Activated CD8-positive, alpha-beta T cell treated with anti-CD3 and anti-CD28 coated beads for 36 hours (primary cell): ENCODE data around the gene FLAD1. TPM values are rescaled to one million over a fixed set of nuclear protein-coding genes. Genes with fewer than 3 reads are reported as not detected.
A peak's percentile ranks its signal among the peaks of the same experiment; 100 is the strongest.

Experiments
- ATAC-seq: fragments of 200-7000 bp; cut with Tn5 transposase; one replicate; pipeline ENCODE4 v1.10.0; 2021; ENCODE audit warnings: mild to moderate bottlenecking, moderate library complexity
- CTCF ChIA-PET: fragments of 350-600 bp; sonication (Branson Sonifier 250); formaldehyde crosslinking; loops from one replicate; lab custom pipeline; 2021; ENCODE audit warnings: antibody characterized with exemption; lab: Charles Lee
- POLR2A ChIA-PET: fragments of 350-600 bp; sonication (Branson Sonifier 250); formaldehyde crosslinking; loops from one replicate; lab custom pipeline; 2021; ENCODE audit warnings: antibody characterized with exemption; lab: Charles Lee
- DNase-seq: peaks from one replicate; pipeline ENCODE4 v3.0.0-alpha.2; 2020
- H3K27ac Mint-ChIP-seq: one replicate; pipeline ENCODE4 v1.8.0; 2021; ENCODE audit warnings: mild to moderate bottlenecking, mixed read lengths
- H3K27me3 Mint-ChIP-seq: one replicate; pipeline ENCODE4 v1.8.0; 2021; ENCODE audit warnings: mixed read lengths
- H3K36me3 Mint-ChIP-seq: one replicate; pipeline ENCODE4 v1.8.0; 2021; ENCODE audit warnings: low read depth, mixed read lengths
- H3K4me1 Mint-ChIP-seq: one replicate; pipeline ENCODE4 v1.8.0; 2021; ENCODE audit warnings: low read depth, mixed read lengths
- H3K4me3 Mint-ChIP-seq: one replicate; pipeline ENCODE4 v1.8.0; 2021; ENCODE audit warnings: mild to moderate bottlenecking, moderate library complexity, mixed read lengths
- H3K9me3 Mint-ChIP-seq: one replicate; pipeline ENCODE4 v1.8.0; 2021; ENCODE audit warnings: mixed read lengths
- intact Hi-C: fragments of 100-400 bp; cut with micrococcal nuclease; formaldehyde crosslinking; loops from one replicate; pipeline ENCODE4 v1.10.0; 2022
- total RNA-seq, 2 experiments: library from RNA; stranded (reverse); gene quantifications; one replicate each; pipeline ENCODE4 v1.2.3, GENCODE V29; 2021
- TF ChIP-seq, protein P1 (sequence below): fragments of 200-600 bp; IDR thresholded peaks from one replicate; pipeline ENCODE4 v1.8.0; 2022; ENCODE audit warnings: antibody characterized with exemption, mild to moderate bottlenecking

FLAD1 gene
- total RNA-seq, 2 experiments from 2014 or later, result 31.5 to 32.9 TPM

GRCh38 chr1:155009221-155009711, 26.1 kb downstream of the FLAD1 start:
- H3K36me3 Mint-ChIP-seq, result peaks cover 3% of the 10 kb centered on the region
- intact Hi-C loops, result no loop called here

DNA sequence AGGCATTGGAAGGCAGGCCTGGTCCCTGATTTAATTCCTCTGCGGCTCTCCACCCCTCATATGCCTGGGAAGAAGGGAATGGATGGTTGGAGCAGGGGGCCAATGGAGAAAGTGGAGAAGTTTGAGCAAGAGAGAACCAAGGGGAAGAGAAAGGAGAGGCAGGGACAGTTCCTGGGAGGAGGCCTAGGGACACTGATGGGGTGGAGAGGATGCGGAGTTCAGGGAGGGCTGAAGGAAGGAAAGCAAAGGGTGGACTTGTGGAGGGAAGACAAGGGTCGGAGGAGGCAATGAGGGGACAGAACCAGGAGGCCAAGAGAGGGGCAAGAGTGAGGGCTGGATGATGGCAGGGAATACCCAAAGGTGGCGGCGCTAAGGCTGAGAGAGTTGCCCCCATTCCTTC, 26.6 kb downstream of the FLAD1 start:
- intact Hi-C loops, result no loop called here
- ATAC-seq (no peak), DNase-seq (no peak)
- H3K36me3 Mint-ChIP-seq, result no peaks in the 10 kb centered on the region
- POLR2A ChIA-PET, result no interaction called here
- H3K4me1 Mint-ChIP-seq, result peaks cover 76% of the 10 kb centered on the region
- CTCF ChIA-PET, result interaction anchor here (1.2 to 1.9 kb wide), 2 partner anchors 10 to 16 kb away, joined by 4 to 5 read pairs; no protein-coding TSS in a partner anchor
- H3K9me3 Mint-ChIP-seq, result no peaks in the 10 kb centered on the region
- TF ChIP-seq, protein P1, sequence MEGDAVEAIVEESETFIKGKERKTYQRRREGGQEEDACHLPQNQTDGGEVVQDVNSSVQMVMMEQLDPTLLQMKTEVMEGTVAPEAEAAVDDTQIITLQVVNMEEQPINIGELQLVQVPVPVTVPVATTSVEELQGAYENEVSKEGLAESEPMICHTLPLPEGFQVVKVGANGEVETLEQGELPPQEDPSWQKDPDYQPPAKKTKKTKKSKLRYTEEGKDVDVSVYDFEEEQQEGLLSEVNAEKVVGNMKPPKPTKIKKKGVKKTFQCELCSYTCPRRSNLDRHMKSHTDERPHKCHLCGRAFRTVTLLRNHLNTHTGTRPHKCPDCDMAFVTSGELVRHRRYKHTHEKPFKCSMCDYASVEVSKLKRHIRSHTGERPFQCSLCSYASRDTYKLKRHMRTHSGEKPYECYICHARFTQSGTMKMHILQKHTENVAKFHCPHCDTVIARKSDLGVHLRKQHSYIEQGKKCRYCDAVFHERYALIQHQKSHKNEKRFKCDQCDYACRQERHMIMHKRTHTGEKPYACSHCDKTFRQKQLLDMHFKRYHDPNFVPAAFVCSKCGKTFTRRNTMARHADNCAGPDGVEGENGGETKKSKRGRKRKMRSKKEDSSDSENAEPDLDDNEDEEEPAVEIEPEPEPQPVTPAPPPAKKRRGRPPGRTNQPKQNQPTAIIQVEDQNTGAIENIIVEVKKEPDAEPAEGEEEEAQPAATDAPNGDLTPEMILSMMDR, result no peak
- H3K4me3 Mint-ChIP-seq, result peak overlapping the region; percentile 31
- H3K27me3 Mint-ChIP-seq, result no peaks in the 10 kb centered on the region
- H3K27ac Mint-ChIP-seq, result peak overlapping the region; percentile 50

More at GRCh38 chr1:155009221-155009711, 26.1 kb downstream of the FLAD1 start:
- H3K27me3 Mint-ChIP-seq, result no peaks in the 10 kb centered on the region
- H3K27ac Mint-ChIP-seq, result peak overlapping the region; percentile 50
- ATAC-seq (no peak), DNase-seq (no peak)
- no peaks in the 10 kb centered on the region for H3K9me3 Mint-ChIP-seq
- peak overlapping the region; percentile 31 for H3K4me3 Mint-ChIP-seq
- ChIA-PET POLR2A (interaction anchor here (0.6 to 4.0 kb wide), 3 partner anchors 7 to 22 kb away, joined by 3 to 24 read pairs (median 5); no protein-coding TSS in a partner anchor), CTCF (interaction anchor here (0.8 to 1.2 kb wide), 2 partner anchors 15 to 48 kb away, joined by 3 to 4 read pairs; partner anchors contain the start of gene PYGO2)
- H3K4me1 Mint-ChIP-seq, result peaks cover 77% of the 10 kb centered on the region
- TF ChIP-seq, protein P1, result no peak

- intact Hi-C loops, result no loop called here
- ATAC-seq (no peak), DNase-seq (peak; percentile 36)
- Mint-ChIP-seq H3K27me3 (no peaks in the 10 kb centered on the region), H3K4me1 (peaks cover 72% of the 10 kb centered on the region), H3K4me3 (peak overlapping the region; percentile 31), H3K9me3 (no peaks in the 10 kb centered on the region), H3K27ac (peak overlapping the region; percentile 50), H3K36me3 (no peaks in the 10 kb centered on the region)
- CTCF ChIA-PET, result interaction anchor here (1.1 to 1.9 kb wide), 4 partner anchors 9 to 81 kb away, joined by 3 to 5 read pairs (median 4); partner anchors contain the start of gene PYGO2
- POLR2A ChIA-PET, result interaction anchor here (0.7 to 0.8 kb wide), 2 partner anchors 9 to 58 kb away, joined by 3 read pairs; no protein-coding TSS in a partner anchor
- TF ChIP-seq, protein P1, result no peak
Measured at GRCh38 chr1:155010211-155010918, 27.2 kb downstream of the FLAD1 start.

DNA sequence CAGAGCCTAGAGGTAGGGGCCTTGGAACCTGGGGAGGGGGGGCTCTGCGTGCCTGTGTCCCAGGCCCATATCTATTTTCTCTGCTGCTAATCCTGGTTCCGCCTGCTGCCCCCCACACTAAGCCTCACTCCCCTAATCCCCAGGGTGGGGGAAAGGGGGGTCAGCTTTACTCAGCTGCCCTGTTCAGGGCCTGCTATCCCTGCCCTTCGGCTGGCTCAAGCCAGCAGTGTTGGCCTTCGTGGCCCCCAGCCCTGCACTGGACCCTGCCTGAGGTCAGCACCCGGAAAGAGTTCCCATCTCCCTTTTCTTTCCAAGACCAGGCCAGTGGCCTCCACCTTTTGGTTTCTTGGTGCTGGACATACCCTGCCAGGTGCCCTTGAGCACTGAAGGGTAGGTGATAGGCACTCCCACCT, 27.9 kb downstream of the FLAD1 start:
- no peaks in the 10 kb centered on the region for H3K9me3 Mint-ChIP-seq
- TF ChIP-seq, protein P1, result no peak
- H3K4me1 Mint-ChIP-seq, result peaks cover 72% of the 10 kb centered on the region
- H3K4me3 Mint-ChIP-seq, result no peak overlapping the region
- intact Hi-C loops, result no loop called here
- H3K36me3 Mint-ChIP-seq, result peaks cover 3% of the 10 kb centered on the region
- H3K27ac Mint-ChIP-seq, result no peak overlapping the region
- ATAC-seq, result no peak
- no peak for DNase-seq
- ChIA-PET POLR2A (interaction anchor here (0.8 kb wide), 1 partner anchor 58 kb away, joined by 3 read pairs; no protein-coding TSS in a partner anchor), CTCF (interaction anchor here (1.1 to 1.9 kb wide), 4 partner anchors 9 to 80 kb away, joined by 3 to 5 read pairs (median 4); partner anchors contain the start of gene PYGO2)
- no peaks in the 10 kb centered on the region for H3K27me3 Mint-ChIP-seq
